Thoracic aorta (tissue), 2 donors: ENCODE data around the gene ST8SIA4. TPM values are rescaled to one million over a fixed set of nuclear protein-coding genes. Genes with fewer than 3 reads are reported as not detected.

ENCODE experiments used
- ATAC-seq: fragments of 150-250 bp; one replicate; pipeline ENCODE4 v1.8.0; 2017; ENCODE audit warnings: low read depth; ENCODE audit not compliant: insufficient number of reproducible peaks, low FRiP score
- DNase-seq: peaks from one replicate; pipeline ENCODE4 v3.0.0-alpha.2; 2020; ENCODE audit warnings: low spot score
- H3K27ac ChIP-seq, 2 donors: fragments of 200-600 bp; sonication (generic); 1 replicate in 1 of 2; 2 replicates in 1 of 2; pipeline ENCODE4 v1.5.1; 2016; ENCODE audit warnings: mild to moderate bottlenecking in 2 of 2, moderate library complexity in 2 of 2
- H3K27me3 ChIP-seq: fragments of 200-600 bp; sonication (generic); replicated peaks from 2 replicates; pipeline ENCODE4 v1.6.0; 2016; ENCODE audit warnings: mild to moderate bottlenecking; ENCODE audit not compliant: insufficient read depth
- H3K36me3 ChIP-seq: fragments of 200-600 bp; sonication (generic); one replicate; pipeline ENCODE4 v1.5.1; 2016
- H3K4me1 ChIP-seq, 2 donors: fragments of 200-600 bp; sonication (generic); 1 replicate in 1 of 2; 2 replicates in 1 of 2; pipeline versions ENCODE4 v1.5.1 to v1.6.0; 2016; ENCODE audit warnings: low read depth in 2 of 2, mild to moderate bottlenecking in 1 of 2; ENCODE audit not compliant: control insufficient read depth in 1 of 2
- H3K4me3 ChIP-seq: fragments of 200-600 bp; sonication (generic); 2 replicates; pipeline ENCODE4 v1.5.1; 2016; ENCODE audit warnings: mild to moderate bottlenecking
- H3K9me3 ChIP-seq: fragments of 200-600 bp; sonication (generic); 2 replicates; pipeline ENCODE4 v1.5.1; 2016
- CTCF ChIP-seq: fragments of 200-600 bp; sonication (generic); IDR thresholded peaks from one replicate; pipeline ENCODE4 v1.5.1; 2019; ENCODE audit warnings: antibody characterized with exemption
- total RNA-seq, 2 donors: library from RNA; depleted of rRNA; stranded (reverse); fragments of >200 nt; gene quantifications; one replicate each; pipeline versions ENCODE4 v1.1.0 to v1.2.3, GENCODE V29; 2016

Gene ST8SIA4
- total RNA-seq, 2 donors from 2014 or later: 7.0 to 9.0 TPM

DNA sequence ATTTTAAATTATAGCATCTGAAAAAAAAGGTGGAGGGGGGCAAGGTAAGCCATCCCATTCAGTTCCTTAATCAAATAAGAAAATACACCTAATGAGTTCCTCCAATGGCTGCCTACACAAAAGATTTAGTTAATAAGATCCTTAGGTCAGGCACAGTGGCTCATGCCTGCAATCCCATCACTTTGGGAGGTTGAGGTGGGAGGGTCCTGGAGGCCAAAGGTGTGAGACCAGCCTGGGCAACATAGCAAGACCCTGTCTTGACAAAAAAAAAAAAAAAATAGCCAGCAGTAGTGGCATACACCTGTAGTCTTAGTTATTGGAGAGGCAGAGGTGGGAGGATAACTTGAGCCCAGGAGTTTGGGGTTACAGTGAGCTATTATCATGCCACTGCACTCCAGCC lies 78.4 kb downstream of the ST8SIA4 start:
- Histone ChIP-seq H3K9me3 (no peaks in the 10 kb centered on the region), H3K27me3 (no peaks in the 10 kb centered on the region), H3K27ac (no peak overlapping the region), H3K36me3 (no peaks in the 10 kb centered on the region), H3K4me3 (no peak overlapping the region), H3K4me1 (no peaks in the 10 kb centered on the region)
- DNase-seq: no peak
- no peak for ATAC-seq
- TF ChIP-seq CTCF: no peak

- no peak overlapping the region for H3K4me3 ChIP-seq
- H3K4me1 ChIP-seq: no peaks in the 10 kb centered on the region
- no peak for TF ChIP-seq CTCF
- no peak for DNase-seq
- no peak for ATAC-seq
- H3K27me3 ChIP-seq: no peaks in the 10 kb centered on the region
- no peaks in the 10 kb centered on the region for H3K9me3 ChIP-seq
- no peaks in the 10 kb centered on the region for H3K36me3 ChIP-seq
- H3K27ac ChIP-seq: no peak overlapping the region
These were observed 79.3 kb downstream of the ST8SIA4 start for GRCh38 chr5:100823812-100824211.

GRCh38 chr5:100821751-100822150 lies 81.3 kb downstream of the ST8SIA4 start:
- Histone ChIP-seq H3K9me3 (no peaks in the 10 kb centered on the region), H3K27ac (no peak overlapping the region), H3K4me1 (no peaks in the 10 kb centered on the region), H3K27me3 (no peaks in the 10 kb centered on the region), H3K4me3 (no peak overlapping the region), H3K36me3 (no peaks in the 10 kb centered on the region)
- no peak for TF ChIP-seq CTCF
- DNase-seq: no peak
- no peak for ATAC-seq

DNA sequence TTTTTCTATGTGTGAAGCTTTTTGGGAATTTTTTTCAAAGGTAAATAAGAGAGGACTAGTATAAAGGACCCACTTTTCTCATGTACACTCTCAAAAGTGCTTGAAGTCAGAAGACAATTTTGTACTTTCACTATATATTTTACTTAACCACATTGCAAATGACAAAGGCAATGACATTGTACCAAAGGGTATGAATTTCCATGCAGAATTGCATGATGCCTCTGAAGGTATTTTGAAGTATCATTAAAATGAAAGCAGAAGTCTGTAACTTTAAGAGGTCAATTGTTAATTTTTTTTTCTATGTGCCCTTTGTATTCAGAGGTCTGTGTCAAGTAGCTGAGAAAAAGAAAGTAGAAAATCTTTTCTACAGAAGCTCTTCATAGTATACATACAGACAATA lies 84.7 kb downstream of the ST8SIA4 start:
- H3K36me3 ChIP-seq: no peaks in the 10 kb centered on the region
- H3K27me3 ChIP-seq: no peaks in the 10 kb centered on the region
- ATAC-seq: no peak

GRCh38 chr5:100803397-100803796 lies 99.7 kb downstream of the ST8SIA4 start:
- no peaks in the 10 kb centered on the region for H3K27me3 ChIP-seq
- no peaks in the 10 kb centered on the region for H3K4me1 ChIP-seq
- H3K36me3 ChIP-seq: no peaks in the 10 kb centered on the region
- no peak for ATAC-seq
- H3K9me3 ChIP-seq: no peaks in the 10 kb centered on the region
- no peak for TF ChIP-seq CTCF
- no peak overlapping the region for H3K27ac ChIP-seq
- no peak overlapping the region for H3K4me3 ChIP-seq
- DNase-seq: no peak

More for the DNA sequence above, 84.7 kb downstream of the ST8SIA4 start:
- H3K4me1 ChIP-seq: no peaks in the 10 kb centered on the region
- H3K9me3 ChIP-seq: no peaks in the 10 kb centered on the region
- H3K4me3 ChIP-seq: no peak overlapping the region
- TF ChIP-seq CTCF: no peak
- no peak for DNase-seq
- no peak overlapping the region for H3K27ac ChIP-seq
